22Rv1 (cell line): ENCODE results near the gene PFKFB4.

ENCODE experiments used
- ZFX ChIP-seq: fragments of 450-650 bp; IDR thresholded peaks from 2 replicates; pipeline ENCODE4 v1.6.1; 2017; ENCODE audit warnings: antibody characterized with exemption, borderline replicate concordance
- TF ChIP-seq, protein P1 (sequence below): fragments of 450-650 bp; IDR thresholded peaks from 2 replicates; pipeline ENCODE4 v1.5.1; 2017; ENCODE audit warnings: mild to moderate bottlenecking

GRCh38 chr3:48514431-48515227 lies 42.0 kb downstream of the PFKFB4 start:
- TF ChIP-seq ZFX: no peak
- TF ChIP-seq, protein P1, sequence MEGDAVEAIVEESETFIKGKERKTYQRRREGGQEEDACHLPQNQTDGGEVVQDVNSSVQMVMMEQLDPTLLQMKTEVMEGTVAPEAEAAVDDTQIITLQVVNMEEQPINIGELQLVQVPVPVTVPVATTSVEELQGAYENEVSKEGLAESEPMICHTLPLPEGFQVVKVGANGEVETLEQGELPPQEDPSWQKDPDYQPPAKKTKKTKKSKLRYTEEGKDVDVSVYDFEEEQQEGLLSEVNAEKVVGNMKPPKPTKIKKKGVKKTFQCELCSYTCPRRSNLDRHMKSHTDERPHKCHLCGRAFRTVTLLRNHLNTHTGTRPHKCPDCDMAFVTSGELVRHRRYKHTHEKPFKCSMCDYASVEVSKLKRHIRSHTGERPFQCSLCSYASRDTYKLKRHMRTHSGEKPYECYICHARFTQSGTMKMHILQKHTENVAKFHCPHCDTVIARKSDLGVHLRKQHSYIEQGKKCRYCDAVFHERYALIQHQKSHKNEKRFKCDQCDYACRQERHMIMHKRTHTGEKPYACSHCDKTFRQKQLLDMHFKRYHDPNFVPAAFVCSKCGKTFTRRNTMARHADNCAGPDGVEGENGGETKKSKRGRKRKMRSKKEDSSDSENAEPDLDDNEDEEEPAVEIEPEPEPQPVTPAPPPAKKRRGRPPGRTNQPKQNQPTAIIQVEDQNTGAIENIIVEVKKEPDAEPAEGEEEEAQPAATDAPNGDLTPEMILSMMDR: no peak
